Activated CD4-positive, alpha-beta T cell treated with anti-CD3 and anti-CD28 coated beads, Interleukin-2, Interleukin-6, amounts not matched to agents 100 ng/mL and 50 ng/mL, durations not matched to agents 16 hours and 8 hours (primary cell): ENCODE results near the gene MRPS21.
A peak's percentile ranks its signal among the peaks of the same experiment; 100 is the strongest.
"Not testable (repeated sequence)": the region's sequence is repeated elsewhere in the genome, so short reads cannot be mapped to it uniquely, and the experiment has no call there.

ENCODE experiments used
- DNase-seq: peaks from one replicate; pipeline ENCODE4 v3.0.0-alpha.2; 2020

Gene MRPS21

DNA sequence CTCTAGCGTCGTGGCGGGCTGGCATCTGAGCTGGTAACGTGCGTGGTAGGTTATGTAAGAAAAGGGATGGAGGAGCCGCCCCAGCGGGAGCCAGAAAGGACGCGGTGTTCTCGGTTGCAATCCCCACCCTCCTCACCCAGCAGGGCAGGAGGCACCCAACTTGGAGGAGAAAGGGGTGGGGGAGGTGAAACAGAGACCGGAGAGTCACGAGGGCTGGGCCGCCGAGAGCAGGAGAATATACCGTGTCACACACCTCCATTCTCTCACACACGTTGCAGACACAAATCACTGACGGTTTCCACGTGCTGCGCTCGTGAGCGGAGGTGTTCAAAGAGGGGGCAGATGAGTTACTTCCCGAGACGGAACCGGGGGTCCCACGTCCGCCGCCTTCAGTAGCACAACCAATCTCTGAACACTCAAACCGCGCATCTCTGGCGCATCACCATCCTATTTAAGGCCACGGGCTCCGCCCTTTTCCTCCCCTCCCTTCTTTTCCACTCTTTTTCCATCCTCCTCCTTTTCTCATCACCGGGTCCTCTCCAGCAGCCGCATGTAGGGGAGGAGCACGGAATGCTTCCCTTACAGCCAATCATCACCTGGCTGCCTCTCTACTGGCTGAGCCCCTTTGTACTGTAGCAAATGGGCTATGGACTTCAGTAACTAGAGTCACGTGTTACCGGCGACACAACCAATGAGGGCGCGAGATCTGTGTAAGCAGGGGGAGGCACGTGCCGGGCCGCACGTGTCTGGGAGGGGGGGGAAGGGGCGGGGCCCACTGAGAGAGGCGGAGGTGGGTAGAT, 11.7 kb upstream of the MRPS21 start, which contains the start of gene CIART:
TSS of gene CIART (plus strand) at position 797 of the 800 bp plus-strand sequence. CDS start 714 bp downstream, outside the sequence.
- DNase-seq: peak; percentile 79

DNA sequence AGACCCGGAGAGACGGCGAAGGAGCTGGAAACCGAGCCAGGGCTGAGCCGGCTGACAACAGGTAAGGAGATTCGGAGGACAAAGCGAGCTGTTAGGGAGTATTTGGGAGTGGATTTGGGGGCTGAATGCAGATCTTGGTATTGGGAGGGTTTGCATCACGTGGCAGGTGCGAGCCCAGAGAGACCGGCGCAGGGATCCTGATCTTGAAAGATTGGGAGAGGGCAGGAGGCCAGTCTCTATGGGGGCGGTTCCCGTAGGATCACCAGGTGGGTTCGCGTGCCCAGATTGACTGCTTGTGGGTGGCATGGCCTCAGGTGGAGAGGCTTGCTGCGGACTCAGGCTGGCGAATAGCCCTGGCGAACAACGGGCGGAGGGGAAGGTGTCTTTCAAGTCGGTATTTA, 11.1 kb upstream of the MRPS21 start:
- DNase-seq: no peak

DNA sequence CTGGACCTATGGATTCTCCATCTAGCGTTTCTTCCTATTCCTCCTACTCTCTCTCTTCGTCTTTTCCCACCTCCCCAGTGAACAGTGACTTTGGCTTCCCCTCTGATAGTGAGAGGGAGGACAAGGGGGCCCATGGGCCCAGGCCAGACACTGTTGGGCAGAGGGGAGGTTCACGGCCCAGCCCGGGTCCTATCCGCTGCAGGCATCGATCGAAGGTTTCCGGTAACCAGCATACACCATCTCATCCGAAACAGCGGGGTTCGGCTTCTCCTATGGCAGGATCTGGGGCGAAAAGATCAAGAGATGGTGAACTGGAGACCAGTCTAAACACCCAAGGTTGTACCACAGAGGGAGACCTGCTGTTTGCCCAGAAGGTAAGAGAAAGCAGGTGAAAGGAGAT, 10.4 kb upstream of the MRPS21 start:
- DNase-seq: no peak

DNA sequence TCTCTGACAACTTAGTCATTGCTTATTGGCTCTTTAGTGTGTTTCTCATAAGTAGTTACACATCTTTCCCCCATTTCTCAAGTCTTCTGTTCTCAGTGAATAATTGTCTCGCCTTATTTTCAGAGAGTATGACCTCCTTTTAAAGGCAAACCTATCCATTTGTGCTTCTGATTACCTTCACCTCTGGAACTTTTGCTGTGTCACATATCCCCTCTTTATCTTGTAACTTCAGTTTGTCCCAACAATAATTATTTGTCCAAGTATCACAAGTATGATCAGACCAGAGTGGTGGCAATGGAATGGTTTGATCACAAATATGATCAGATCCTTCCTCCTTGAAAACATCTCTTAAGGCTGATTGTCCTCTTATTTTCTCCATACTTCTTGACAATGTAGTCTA, 5.3 kb upstream of the MRPS21 start:
- no peak for DNase-seq

DNA sequence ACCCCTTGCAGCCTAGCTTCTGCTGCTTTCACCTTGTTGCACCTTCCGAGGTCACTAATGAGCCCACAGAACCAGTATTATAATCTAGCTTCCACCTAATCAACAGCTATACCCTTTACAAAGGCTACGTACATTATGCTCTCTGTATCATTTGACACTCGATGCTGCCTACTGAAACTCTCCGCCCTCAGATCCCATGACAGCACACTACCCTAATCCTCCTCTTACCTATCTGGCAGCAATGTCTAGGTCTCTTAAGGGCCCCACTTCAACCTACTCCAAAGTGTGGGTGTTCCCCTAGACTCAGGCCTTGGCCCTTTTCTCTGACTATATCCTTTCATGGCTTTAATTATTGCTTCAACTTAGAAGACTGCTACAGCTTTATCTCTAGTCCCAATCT, 4.8 kb upstream of the MRPS21 start:
- no peak for DNase-seq

DNA sequence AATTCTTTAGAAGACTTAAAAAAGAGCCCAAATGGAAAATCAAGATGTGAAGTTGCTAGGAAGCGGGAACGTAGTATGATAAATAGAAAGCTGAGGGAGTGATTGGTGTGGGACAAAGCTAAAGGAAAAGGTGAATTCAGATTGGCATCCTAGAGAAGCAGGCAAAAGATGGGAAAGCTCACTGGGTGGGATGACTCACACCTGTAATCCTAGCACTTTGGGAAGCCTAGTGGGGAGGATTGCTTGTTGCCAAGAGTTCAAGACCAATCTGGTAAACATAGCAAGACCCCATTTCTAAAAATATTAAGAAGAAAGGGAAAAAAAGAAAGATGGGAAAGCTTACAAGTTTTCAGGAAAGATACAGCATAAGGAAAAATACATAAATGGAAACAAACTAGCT, 1.8 kb downstream of the MRPS21 start:
- no peak for DNase-seq

DNA sequence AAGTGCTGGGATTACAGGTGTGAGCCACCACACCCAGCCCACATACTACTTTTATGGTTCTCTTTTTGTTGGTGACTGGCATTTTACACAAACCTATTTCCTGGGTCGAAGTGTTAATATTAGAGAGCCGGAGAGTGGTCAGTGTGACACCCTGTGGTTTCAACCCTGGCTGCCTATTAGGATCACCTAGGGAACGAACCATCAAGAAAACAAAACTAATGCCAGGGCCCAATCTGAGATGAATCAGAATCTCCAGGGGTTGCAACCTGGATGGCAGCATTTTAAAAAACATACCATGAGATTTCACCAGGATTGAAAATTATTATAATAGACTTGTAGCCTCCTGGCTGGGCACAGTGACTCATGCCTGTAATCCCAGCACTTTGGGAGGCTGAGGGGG, 6.1 kb downstream of the MRPS21 start:
- no peak for DNase-seq

DNA sequence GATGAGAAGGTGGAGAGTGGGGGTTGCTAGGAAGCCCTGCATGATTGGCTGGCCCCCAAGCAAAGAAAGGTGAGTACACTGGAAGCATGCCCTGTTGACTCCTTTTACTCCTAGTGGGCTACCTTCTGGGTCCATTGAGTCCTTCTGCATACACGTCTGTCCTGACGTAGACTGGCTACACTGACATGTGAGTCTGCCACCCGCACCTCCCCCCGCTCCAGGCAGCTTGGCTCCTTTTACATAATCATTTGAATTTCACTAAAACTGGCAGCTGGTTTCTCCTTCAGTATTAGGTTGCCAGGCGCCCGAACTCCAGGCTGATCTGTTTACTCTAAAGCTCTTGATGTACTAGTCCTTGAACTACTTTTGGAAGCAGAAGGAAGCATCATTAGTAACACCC, 8.7 kb downstream of the MRPS21 start:
- DNase-seq: no peak

DNA sequence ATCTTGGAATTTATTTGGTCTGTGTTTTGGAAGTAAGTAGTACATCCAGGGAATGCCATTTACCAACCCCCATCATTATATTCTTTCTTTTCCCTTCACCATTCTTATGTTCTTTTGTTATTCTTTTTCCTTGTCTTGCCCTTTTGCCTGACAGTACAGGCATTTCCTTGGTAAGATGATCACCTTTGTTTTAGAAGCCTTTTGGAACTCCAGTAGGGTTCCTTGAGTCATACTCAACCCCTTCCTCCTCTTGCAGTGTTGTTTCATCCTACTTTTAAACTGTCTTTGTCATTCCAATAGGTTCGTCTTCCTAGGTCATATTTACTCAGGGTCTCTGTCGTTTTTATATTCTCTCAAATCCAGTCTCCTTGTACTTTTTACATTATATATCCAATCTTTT, 9.2 kb downstream of the MRPS21 start:
- no peak for DNase-seq

DNA sequence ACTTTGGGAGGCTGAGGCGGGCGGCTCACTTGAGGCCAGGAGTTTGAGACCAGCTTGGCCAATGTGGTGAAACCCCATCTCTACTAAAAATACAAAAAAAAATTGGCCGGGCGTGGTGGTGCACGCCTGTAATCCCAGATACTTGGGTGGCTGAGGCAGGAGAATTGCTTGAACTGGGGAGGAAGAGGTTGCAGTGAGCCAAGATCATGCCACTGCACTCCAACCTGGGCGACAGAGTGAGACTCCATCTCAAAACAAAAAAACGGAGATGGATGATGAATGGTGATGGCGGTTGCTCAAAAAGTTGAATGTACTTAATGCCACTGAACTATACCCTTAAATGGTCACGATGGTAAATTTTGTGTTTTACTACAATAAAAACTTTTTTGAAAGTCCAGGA, 14.9 kb downstream of the MRPS21 start:
- not testable (repeated sequence) for DNase-seq

DNA sequence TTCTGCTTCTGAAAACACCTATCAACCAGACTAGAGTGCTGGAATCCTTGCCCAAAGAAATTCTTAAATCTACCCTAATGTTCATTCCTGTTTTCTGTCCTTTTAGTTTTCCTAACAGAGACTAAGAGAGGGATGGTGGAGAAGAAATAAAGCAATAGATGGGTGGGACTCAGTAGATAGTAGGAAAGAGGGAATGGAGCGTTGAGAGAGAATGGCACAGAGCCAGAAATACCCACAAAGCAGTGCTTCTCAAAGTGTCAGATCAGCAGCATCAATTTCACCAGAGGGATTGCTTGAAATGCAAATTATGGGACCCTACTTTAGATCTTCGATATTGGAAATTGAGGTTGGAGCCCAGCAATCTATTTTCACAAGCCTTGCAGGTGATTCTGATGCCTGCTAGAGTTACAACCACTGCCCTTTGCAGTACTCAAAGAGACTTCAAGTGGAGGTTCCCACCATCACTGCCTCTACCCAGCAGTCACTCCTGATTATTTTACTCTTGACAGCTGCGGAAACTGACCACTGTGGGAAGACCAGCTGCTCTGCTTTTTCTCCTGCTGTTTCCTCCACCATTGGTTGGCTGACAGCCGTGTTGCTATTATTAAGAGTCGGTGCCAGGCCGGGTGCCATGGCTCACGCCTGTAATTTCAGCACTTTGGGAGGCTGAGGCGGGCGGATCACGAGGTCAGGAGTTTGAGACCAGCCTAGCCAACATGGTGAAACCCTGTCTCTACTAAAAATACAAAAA, 16.3 kb downstream of the MRPS21 start:
- no peak for DNase-seq

DNA sequence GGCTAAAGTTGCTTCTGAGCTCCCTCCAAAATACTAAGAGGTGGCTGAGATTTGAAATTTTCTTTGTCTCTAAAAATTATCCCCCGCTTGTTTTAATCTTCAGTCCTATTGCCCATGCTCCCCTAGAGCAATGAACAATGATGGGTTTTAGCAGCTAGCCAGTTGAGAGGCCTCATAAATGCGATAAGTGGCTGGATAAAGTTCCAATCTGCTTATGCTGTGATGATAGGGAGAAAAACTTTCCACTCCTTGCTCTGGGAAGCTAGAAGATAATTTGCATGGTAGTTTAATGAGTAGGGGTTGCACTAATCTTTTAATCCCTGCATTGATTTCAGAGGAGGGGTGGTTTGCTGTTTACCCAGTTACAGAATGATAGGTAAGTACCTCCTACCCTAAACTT, 18.1 kb downstream of the MRPS21 start:
- no peak for DNase-seq

DNA sequence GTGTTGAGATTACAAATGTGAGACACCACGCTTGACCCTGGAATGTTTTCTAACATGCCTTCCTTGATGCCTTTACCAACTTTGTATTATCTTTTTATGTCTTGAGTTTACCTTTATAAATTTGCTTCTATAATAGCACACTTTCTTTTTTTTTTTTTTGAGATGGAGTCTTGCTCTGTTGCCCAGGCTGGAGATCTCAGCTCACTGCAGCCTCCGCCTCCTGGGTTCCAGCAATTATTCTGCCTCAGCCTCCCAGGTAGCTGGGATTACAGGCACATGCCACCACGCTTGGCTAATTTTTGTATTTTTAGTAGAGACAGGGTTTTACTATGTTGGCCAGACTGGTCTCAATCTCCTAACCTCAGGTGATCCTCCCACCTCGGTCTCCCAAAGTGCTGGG, 21.0 kb downstream of the MRPS21 start:
- not testable (repeated sequence) for DNase-seq

DNA sequence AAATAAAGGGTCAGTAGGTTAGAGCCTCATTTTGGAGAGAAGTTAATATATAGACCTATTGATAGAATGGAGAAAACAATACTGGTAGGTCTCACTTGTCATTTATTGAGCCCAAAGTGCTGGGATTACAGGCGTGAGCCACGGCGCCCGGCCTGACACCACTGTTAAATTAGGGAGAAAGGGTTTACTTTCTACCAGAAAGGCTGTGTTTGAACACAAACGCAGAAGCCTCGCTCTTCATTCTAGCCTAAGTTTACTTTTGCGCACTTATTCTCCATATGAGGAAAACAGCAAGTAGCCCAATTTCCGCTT, 27.0 kb downstream of the MRPS21 start:
- DNase-seq: no peak

DNA sequence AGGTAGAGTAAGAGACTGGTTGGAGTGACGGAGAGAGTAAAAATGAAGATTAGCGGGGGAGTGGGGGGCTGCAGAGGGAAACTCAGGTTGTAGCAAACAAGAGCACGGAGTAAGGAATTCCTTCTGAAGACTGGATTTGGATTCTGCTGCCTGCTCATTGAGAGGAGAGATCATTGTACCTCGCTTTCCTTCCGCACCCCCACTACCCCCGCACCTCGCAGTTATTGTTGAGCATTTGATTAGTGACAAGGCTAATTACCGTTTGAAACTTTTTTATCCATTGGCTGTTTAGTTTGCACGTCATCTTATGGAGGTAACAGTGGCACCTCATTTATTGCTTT, 28.1 kb downstream of the MRPS21 start:
- DNase-seq: peak; percentile 2

DNA sequence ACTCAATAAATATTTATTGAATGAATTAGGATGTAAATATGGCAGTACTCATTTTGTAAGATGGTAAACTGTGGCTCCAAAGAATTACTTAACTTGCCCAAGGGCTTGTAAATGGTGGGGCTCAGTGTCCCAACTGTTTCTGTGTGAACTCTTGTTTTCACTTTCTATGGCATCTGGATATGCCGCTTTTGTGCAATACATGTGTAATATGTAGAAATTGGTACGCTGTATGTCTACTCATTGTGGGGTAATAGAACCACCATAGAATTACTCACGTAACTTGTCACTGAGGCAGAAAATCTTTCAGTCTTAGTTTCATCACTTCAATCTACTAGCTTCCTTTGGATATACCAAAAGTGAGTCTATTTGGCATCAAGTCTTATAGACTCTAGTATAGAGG, 28.6 kb downstream of the MRPS21 start:
- peak; percentile 65 for DNase-seq

DNA sequence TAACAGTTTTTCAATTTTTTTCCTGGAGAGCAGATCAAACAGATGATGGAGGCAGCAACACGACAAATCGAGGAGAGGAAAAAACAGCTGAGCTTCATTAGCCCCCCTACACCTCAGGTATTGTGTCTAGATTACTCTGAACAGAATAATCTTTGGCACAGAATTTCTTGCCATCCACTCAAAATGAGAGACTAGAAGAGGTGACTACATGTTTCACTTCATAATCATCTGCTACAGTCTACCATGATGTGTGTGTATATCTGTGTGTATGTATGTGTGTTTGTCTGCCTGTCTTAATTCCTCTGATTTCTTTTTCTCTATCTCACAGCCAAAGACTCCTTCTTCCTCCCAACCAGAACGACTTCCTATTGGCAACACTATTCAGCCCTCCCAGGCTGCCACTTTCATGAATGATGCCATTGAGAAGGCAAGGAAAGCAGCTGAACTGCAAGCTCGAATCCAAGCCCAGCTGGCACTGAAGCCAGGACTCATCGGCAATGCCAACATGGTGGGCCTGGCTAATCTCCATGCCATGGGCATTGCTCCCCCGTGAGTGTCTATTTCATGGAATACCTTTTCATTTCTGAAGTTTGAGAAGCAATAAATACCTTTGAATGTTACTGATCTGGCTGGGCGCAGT, 39.1 kb downstream of the MRPS21 start:
- no peak for DNase-seq

DNA sequence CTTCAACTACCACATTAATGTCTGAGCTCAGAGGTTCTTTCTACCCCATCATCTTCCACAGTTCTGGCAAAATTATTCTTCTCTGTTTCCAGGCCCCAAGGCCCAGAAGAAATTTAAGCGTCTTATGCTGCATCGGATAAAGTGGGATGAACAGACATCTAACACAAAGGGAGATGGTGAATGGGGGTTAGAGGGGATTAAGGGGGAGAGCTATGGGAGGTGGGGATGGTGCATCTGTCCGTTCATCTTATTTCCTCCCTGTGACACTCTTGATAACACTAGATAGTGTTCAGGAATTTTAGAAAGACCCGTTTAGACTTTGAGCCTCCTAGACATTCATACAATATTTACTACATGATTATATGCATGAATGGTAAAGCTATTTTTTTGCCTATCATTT, 52.7 kb downstream of the MRPS21 start:
- no peak for DNase-seq

DNA sequence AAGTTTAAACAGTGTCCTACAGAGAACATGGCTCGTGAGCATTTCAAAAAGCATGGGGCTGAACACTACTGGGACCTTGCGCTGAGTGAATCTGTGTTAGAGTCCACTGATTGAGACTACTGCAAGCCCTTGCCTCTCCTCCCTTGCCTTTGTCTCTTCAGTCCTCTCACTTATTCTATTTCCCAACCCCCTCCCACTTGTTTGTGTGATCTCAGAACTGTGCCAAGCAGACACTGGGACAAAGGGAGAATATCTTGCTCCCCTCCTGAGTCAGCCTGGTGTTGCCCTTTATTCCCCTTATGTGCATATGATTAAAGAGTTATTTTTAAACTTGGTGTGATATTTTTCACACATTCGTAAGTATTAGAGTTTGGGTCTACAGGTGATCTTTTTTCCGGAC, 59.2 kb downstream of the MRPS21 start:
- DNase-seq: no peak
